Glutamatergic neuron (in vitro differentiated cells): ENCODE results near the gene EPS8L1. TPM values are rescaled to one million over a fixed set of nuclear protein-coding genes. Genes with fewer than 3 reads are reported as not detected.
"Not testable (repeated sequence)": the region's sequence is repeated elsewhere in the genome, so short reads cannot be mapped to it uniquely, and the experiment has no call there.

Experiments used
- DNase-seq: peaks from one replicate; pipeline ENCODE4 v3.0.0; 2022
- H3K27ac Mint-ChIP-seq: one replicate; pipeline ENCODE4 v1.8.0; 2020; ENCODE audit warnings: mild to moderate bottlenecking, mixed read lengths, inconsistent platforms; ENCODE audit not compliant: unreplicated experiment
- H3K27me3 Mint-ChIP-seq: one replicate; pipeline ENCODE4 v1.8.0; 2020; ENCODE audit warnings: mild to moderate bottlenecking, moderate library complexity, mixed read lengths, inconsistent platforms; ENCODE audit not compliant: unreplicated experiment
- H3K36me3 Mint-ChIP-seq: one replicate; pipeline ENCODE4 v1.8.0; 2020; ENCODE audit warnings: mild to moderate bottlenecking, mixed read lengths, inconsistent platforms; ENCODE audit not compliant: unreplicated experiment
- H3K4me1 Mint-ChIP-seq: one replicate; pipeline ENCODE4 v1.8.0; 2020; ENCODE audit warnings: mild to moderate bottlenecking, low read depth, mixed read lengths, inconsistent platforms; ENCODE audit not compliant: unreplicated experiment
- H3K4me3 Mint-ChIP-seq: one replicate; pipeline ENCODE4 v1.8.0; 2020; ENCODE audit warnings: mild to moderate bottlenecking, mixed read lengths, inconsistent platforms; ENCODE audit not compliant: unreplicated experiment
- H3K9me3 Mint-ChIP-seq: one replicate; pipeline ENCODE4 v1.8.0; 2020; ENCODE audit warnings: mild to moderate bottlenecking, moderate library complexity, mixed read lengths, inconsistent platforms; ENCODE audit not compliant: unreplicated experiment
- total RNA-seq: library from RNA; stranded (reverse); fragmentation: NEBNext Ultra II Directional; extraction: Animal tissue kit (Norgen Biotek cat#: 25700); gene quantifications from one replicate; pipeline ENCODE4 v1.2.1, GENCODE V29; 2021; ENCODE audit not compliant: unreplicated experiment
- TF ChIP-seq, protein P1 (sequence below): fragments of 200-600 bp; sonication (generic); IDR thresholded peaks from one replicate; pipeline ENCODE4 v1.5.0; 2021; ENCODE audit not compliant: partially characterized antibody, unreplicated experiment

The EPS8L1 gene
- total RNA-seq, 1 donor from 2014 or later: 114 TPM

GRCh38 chr19:55032170-55032800 is 43.4 kb upstream of the EPS8L1 start:
- DNase-seq: no peak
- TF ChIP-seq, protein P1, sequence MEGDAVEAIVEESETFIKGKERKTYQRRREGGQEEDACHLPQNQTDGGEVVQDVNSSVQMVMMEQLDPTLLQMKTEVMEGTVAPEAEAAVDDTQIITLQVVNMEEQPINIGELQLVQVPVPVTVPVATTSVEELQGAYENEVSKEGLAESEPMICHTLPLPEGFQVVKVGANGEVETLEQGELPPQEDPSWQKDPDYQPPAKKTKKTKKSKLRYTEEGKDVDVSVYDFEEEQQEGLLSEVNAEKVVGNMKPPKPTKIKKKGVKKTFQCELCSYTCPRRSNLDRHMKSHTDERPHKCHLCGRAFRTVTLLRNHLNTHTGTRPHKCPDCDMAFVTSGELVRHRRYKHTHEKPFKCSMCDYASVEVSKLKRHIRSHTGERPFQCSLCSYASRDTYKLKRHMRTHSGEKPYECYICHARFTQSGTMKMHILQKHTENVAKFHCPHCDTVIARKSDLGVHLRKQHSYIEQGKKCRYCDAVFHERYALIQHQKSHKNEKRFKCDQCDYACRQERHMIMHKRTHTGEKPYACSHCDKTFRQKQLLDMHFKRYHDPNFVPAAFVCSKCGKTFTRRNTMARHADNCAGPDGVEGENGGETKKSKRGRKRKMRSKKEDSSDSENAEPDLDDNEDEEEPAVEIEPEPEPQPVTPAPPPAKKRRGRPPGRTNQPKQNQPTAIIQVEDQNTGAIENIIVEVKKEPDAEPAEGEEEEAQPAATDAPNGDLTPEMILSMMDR: no peak
- Mint-ChIP-seq H3K27ac (no peak overlapping the region), H3K36me3 (peaks cover 4% of the 10 kb centered on the region), H3K9me3 (peaks cover 4% of the 10 kb centered on the region), H3K27me3 (no peaks in the 10 kb centered on the region), H3K4me1 (no peaks in the 10 kb centered on the region), H3K4me3 (no peak overlapping the region)

DNA sequence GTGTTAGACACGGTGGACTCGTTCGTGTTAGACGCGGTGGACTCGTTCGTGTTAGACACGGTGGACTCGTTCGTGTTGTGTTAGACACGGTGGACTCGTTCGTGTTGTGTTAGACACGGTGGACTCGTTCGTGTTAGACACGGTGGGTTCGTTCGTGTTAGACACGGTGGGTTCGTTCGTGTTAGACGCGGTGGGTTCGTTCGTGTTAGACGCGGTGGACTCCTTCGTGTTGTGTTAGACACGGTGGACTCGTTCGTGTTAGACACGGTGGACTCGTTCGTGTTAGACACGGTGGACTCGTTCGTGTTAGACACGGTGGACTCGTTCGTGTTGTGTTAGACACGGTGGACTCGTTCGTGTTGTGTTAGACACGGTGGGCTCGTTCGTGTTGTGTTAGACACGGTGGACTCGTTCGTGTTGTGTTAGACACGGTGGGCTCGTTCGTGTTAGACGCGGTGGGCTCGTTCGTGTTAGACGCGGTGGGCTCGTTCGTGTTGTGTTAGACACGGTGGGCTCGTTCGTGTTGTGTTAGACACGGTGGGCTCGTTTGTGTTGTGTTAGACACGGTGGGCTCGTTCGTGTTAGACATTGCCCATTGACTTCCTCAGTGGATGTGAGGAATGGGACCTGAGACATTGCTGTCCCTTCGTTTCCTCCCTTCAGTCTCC is 42.6 kb upstream of the EPS8L1 start:
- H3K4me1 Mint-ChIP-seq: not testable (repeated sequence)

GRCh38 chr19:55034751-55035150 is 40.9 kb upstream of the EPS8L1 start:
- DNase-seq: no peak
- Mint-ChIP-seq H3K27me3 (peaks cover under 1% of the 10 kb centered on the region), H3K27ac (no peak overlapping the region), H3K9me3 (peaks cover 5% of the 10 kb centered on the region), H3K36me3 (peaks cover 6% of the 10 kb centered on the region), H3K4me1 (no peaks in the 10 kb centered on the region), H3K4me3 (no peak overlapping the region)
- TF ChIP-seq, protein P1: no peak

More for the DNA sequence above, 42.6 kb upstream of the EPS8L1 start:
- H3K4me3 Mint-ChIP-seq, H3K36me3 Mint-ChIP-seq, H3K9me3 Mint-ChIP-seq, H3K27me3 Mint-ChIP-seq, H3K27ac Mint-ChIP-seq, DNase-seq: not testable (repeated sequence)

DNA sequence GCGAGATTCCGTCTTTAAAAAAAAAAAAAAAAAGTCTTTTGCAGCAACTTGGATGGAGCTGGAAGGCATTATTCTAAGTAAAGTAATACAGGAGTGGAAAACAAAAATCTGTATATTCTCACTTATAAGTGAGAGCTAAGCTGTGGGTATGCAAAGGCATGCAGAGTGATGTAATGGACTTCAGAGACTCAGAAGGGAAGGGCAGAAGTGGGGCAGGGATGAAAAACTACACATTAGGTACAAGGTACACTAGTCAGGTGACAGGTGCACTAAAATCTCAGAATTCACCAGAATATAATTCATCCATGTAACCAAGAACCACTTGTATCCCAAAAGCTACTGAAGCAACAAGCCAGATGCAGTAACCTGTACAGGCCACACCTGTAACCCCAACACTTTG is 39.6 kb upstream of the EPS8L1 start:
- DNase-seq: no peak
- TF ChIP-seq, protein P1: no peak
- H3K4me1 Mint-ChIP-seq: no peaks in the 10 kb centered on the region
- H3K27me3 Mint-ChIP-seq: peaks cover 2% of the 10 kb centered on the region
- H3K27ac Mint-ChIP-seq: no peak overlapping the region
- peaks cover 6% of the 10 kb centered on the region for H3K9me3 Mint-ChIP-seq
- peaks cover 9% of the 10 kb centered on the region for H3K36me3 Mint-ChIP-seq
- H3K4me3 Mint-ChIP-seq: no peak overlapping the region

- H3K27ac Mint-ChIP-seq, H3K9me3 Mint-ChIP-seq, DNase-seq, H3K4me1 Mint-ChIP-seq, H3K27me3 Mint-ChIP-seq, H3K4me3 Mint-ChIP-seq, H3K36me3 Mint-ChIP-seq: not testable (repeated sequence)
Measured at GRCh38 chr19:55037603-55038002, 38.1 kb upstream of the EPS8L1 start.

DNA sequence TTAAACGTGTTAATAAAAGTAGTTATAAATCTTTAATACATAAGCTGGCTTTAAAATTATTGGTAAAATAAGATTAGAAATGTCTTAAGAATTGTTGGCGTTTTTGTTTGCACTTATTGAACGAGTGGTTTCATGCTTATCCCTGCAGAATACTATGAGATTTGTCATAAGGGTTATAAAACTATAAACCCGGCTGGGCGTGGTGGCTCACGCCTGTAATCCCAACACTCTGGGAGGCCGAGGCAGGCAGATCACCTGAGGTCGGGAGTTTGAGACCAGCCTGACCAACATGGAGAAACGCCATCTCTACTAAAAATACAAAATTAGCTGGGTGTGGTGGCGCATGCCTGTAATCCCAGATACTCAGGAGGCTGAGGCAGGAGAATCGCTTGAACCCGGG is 35.0 kb upstream of the EPS8L1 start:
- H3K9me3 Mint-ChIP-seq, H3K27ac Mint-ChIP-seq, H3K36me3 Mint-ChIP-seq, H3K4me1 Mint-ChIP-seq, H3K4me3 Mint-ChIP-seq, DNase-seq, H3K27me3 Mint-ChIP-seq: not testable (repeated sequence)
